MM.1S (cell line): Measurements from ENCODE around the gene YY1.

Experiments used
- DNase-seq: peaks from one replicate; pipeline ENCODE4 v3.0.0-alpha.2; 2015
- H2AFZ ChIP-seq: fragments of 300-600 bp; sonication (generic); 2 replicates; pipeline ENCODE4 v1.6.0; 2016; ENCODE audit warnings: antibody characterized with exemption, low read length
- H3F3A ChIP-seq: fragments of 300-600 bp; sonication (generic); 2 replicates; pipeline ENCODE4 v1.6.1; 2016; ENCODE audit warnings: mild to moderate bottlenecking, antibody characterized with exemption, low read length, moderate library complexity, mixed read lengths; ENCODE audit not compliant: insufficient read depth
- H3K27ac ChIP-seq: fragments of 300-600 bp; sonication (generic); 2 replicates; pipeline ENCODE4 v1.5.1; 2016; ENCODE audit warnings: mild to moderate bottlenecking, low read length
- H3K27me3 ChIP-seq: fragments of 300-600 bp; sonication (generic); replicated peaks from 2 replicates; pipeline ENCODE4 v1.6.0; 2016; ENCODE audit warnings: low read length; ENCODE audit not compliant: insufficient read depth
- H3K36me3 ChIP-seq: fragments of 300-600 bp; sonication (generic); replicated peaks from 2 replicates; pipeline ENCODE4 v1.6.1; 2016; ENCODE audit warnings: mild to moderate bottlenecking, low read length, mixed read lengths; ENCODE audit not compliant: insufficient read depth
- H3K4me1 ChIP-seq: fragments of 300-600 bp; sonication (generic); 2 replicates; pipeline ENCODE4 v1.6.1; 2016; ENCODE audit warnings: low read length, mixed read lengths
- H3K4me2 ChIP-seq: fragments of 300-600 bp; sonication (generic); 2 replicates; pipeline ENCODE4 v1.6.0; 2016; ENCODE audit warnings: low read depth, low read length
- H3K4me3 ChIP-seq: fragments of 300-600 bp; sonication (generic); 2 replicates; pipeline ENCODE4 v1.5.1; 2016; ENCODE audit warnings: low read length, mixed read lengths
- H3K79me2 ChIP-seq: fragments of 300-600 bp; sonication (generic); 2 replicates; pipeline ENCODE4 v1.6.1; 2016; ENCODE audit warnings: mixed run types, low read length, mixed read lengths
- H3K9ac ChIP-seq: fragments of 300-600 bp; sonication (generic); 2 replicates; pipeline ENCODE4 v1.6.1; 2016; ENCODE audit warnings: low read length, mixed read lengths
- H3K9me2 ChIP-seq: fragments of 300-600 bp; sonication (generic); replicated peaks from 2 replicates; pipeline ENCODE4 v1.6.1; 2016; ENCODE audit warnings: mild to moderate bottlenecking, low read length, mixed read lengths; ENCODE audit not compliant: insufficient read depth
- H3K9me3 ChIP-seq: fragments of 300-600 bp; sonication (generic); replicated peaks from 2 replicates; pipeline ENCODE4 v1.6.1; 2016; ENCODE audit warnings: mild to moderate bottlenecking, low read length, mixed read lengths; ENCODE audit not compliant: insufficient read depth
- H4K20me1 ChIP-seq: fragments of 300-600 bp; sonication (generic); 2 replicates; pipeline ENCODE4 v1.6.1; 2016; ENCODE audit warnings: mild to moderate bottlenecking, low read length, moderate library complexity, mixed read lengths; ENCODE audit not compliant: insufficient read depth
- EZH2 ChIP-seq: fragments of 300-600 bp; sonication (generic); optimal IDR thresholded peaks from 2 replicates; pipeline ENCODE3; 2017; ENCODE audit warnings: low read depth, mild to moderate bottlenecking, antibody characterized with exemption, low read length, mixed read lengths
- EZH2phosphoT487 ChIP-seq: fragments of 300-600 bp; sonication (generic); IDR thresholded peaks from 2 replicates; pipeline ENCODE4 v1.6.1; 2018; ENCODE audit warnings: antibody characterized with exemption, low read length
- TF ChIP-seq, protein P1 (sequence below): fragments of 300-600 bp; sonication (generic); IDR thresholded peaks from 2 replicates; pipeline ENCODE4 v1.5.1; 2016; ENCODE audit warnings: antibody characterized with exemption, low read length, mixed read lengths

Gene YY1

GRCh38 chr14:100305324-100306100 is 66.6 kb downstream of the YY1 start:
- no peak for TF ChIP-seq EZH2phosphoT487
- TF ChIP-seq EZH2, result no peak
- TF ChIP-seq, protein P1, sequence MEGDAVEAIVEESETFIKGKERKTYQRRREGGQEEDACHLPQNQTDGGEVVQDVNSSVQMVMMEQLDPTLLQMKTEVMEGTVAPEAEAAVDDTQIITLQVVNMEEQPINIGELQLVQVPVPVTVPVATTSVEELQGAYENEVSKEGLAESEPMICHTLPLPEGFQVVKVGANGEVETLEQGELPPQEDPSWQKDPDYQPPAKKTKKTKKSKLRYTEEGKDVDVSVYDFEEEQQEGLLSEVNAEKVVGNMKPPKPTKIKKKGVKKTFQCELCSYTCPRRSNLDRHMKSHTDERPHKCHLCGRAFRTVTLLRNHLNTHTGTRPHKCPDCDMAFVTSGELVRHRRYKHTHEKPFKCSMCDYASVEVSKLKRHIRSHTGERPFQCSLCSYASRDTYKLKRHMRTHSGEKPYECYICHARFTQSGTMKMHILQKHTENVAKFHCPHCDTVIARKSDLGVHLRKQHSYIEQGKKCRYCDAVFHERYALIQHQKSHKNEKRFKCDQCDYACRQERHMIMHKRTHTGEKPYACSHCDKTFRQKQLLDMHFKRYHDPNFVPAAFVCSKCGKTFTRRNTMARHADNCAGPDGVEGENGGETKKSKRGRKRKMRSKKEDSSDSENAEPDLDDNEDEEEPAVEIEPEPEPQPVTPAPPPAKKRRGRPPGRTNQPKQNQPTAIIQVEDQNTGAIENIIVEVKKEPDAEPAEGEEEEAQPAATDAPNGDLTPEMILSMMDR, result no peak
- Histone ChIP-seq H3K4me1 (no peaks in the 10 kb centered on the region), H2AFZ (no peak overlapping the region), H3K9me2 (no peaks in the 10 kb centered on the region), H3K27ac (no peak overlapping the region), H4K20me1 (no peaks in the 10 kb centered on the region), H3K9me3 (no peaks in the 10 kb centered on the region), H3K36me3 (no peaks in the 10 kb centered on the region), H3F3A (no peaks in the 10 kb centered on the region), H3K4me3 (no peak overlapping the region), H3K4me2 (no peak overlapping the region), H3K9ac (no peak overlapping the region), H3K27me3 (peaks cover 7% of the 10 kb centered on the region; the same call in 1 of the 2 replicates), H3K79me2 (no peaks in the 10 kb centered on the region)
- no peak for DNase-seq

- no peaks in the 10 kb centered on the region for H3K79me2 ChIP-seq
- H3F3A ChIP-seq, result no peaks in the 10 kb centered on the region
- no peaks in the 10 kb centered on the region for H3K36me3 ChIP-seq
- H4K20me1 ChIP-seq, result no peaks in the 10 kb centered on the region
- peak; percentile 44 for DNase-seq
- peak within 1 kb of the TSS; percentile 52; the same call in 1 of the 2 replicates for H3K4me2 ChIP-seq
- no peak for TF ChIP-seq EZH2
- TF ChIP-seq EZH2phosphoT487, result no peak
- TF ChIP-seq, protein P1, result no peak
- peak within 1 kb of the TSS; percentile 37; the same call in 1 of the 2 replicates for H3K4me3 ChIP-seq
- no peak within 1 kb of the TSS for H2AFZ ChIP-seq
- no peaks in the 10 kb centered on the region for H3K9me2 ChIP-seq
- H3K9me3 ChIP-seq, result no peaks in the 10 kb centered on the region
- no peak within 1 kb of the TSS for H3K9ac ChIP-seq
- H3K27ac ChIP-seq, result no peak within 1 kb of the TSS
- H3K27me3 ChIP-seq, result peaks cover 7% of the 10 kb centered on the region; the same call in 1 of the 2 replicates
- no peaks in the 10 kb centered on the region for H3K4me1 ChIP-seq
Observed at GRCh38 chr14:100306101-100306997, 67.4 kb downstream of the YY1 start, which contains the start of gene SLC25A29. SLC25A29 (minus strand) TSS chr14:100306444; CDS start chr14:100306232, 212 bp downstream.

- no peak overlapping the region for H2AFZ ChIP-seq
Observed at GRCh38 chr14:100306998-100307765, 68.2 kb downstream of the YY1 start.

More at GRCh38 chr14:100306998-100307765, 68.2 kb downstream of the YY1 start:
- no peaks in the 10 kb centered on the region for H3K9me3 ChIP-seq
- no peak overlapping the region for H3K9ac ChIP-seq
- no peaks in the 10 kb centered on the region for H4K20me1 ChIP-seq
- H3K27me3 ChIP-seq, result peaks cover 7% of the 10 kb centered on the region; the same call in 1 of the 2 replicates
- no peaks in the 10 kb centered on the region for H3K9me2 ChIP-seq
- H3K4me2 ChIP-seq, result peak overlapping the region; percentile 52; the same call in 1 of the 2 replicates
- no peaks in the 10 kb centered on the region for H3K4me1 ChIP-seq
- H3K79me2 ChIP-seq, result no peaks in the 10 kb centered on the region
- TF ChIP-seq EZH2, result no peak
- TF ChIP-seq EZH2phosphoT487, result no peak
- TF ChIP-seq, protein P1, result no peak
- peak overlapping the region; percentile 37; the same call in 1 of the 2 replicates for H3K4me3 ChIP-seq
- H3K27ac ChIP-seq, result no peak overlapping the region
- no peaks in the 10 kb centered on the region for H3K36me3 ChIP-seq
- no peaks in the 10 kb centered on the region for H3F3A ChIP-seq
- DNase-seq, result no peak
